ENCODE data around the gene VEGFB.
A peak's percentile ranks its signal among the peaks of the same experiment; 100 is the strongest.

The VEGFB gene

GRCh38 chr11:64276653-64277431 is 42.5 kb downstream of the VEGFB start:
- H3K27ac ChIP-seq = peak overlapping the region; percentile 0; the same call in 1 of the 2 replicates
- no peak for TF ChIP-seq CTCF (conservative IDR thresholded peaks at IDR 0.05)

- H3K27ac ChIP-seq = peak overlapping the region; percentile 2; the same call in 1 of the 2 replicates
- TF ChIP-seq CTCF (conservative IDR thresholded peaks at IDR 0.05) = no peak; the same call in 1 of the 2 replicates
These were observed 44.3 kb downstream of the VEGFB start for GRCh38 chr11:64278576-64279190.

GRCh38 chr11:64281957-64282770 is 47.8 kb downstream of the VEGFB start:
- peak overlapping the region; percentile 98; the same call in 1 of the 2 replicates for H3K27ac ChIP-seq
- no peak for TF ChIP-seq CTCF (conservative IDR thresholded peaks at IDR 0.05)

- no peak for TF ChIP-seq CTCF (conservative IDR thresholded peaks at IDR 0.05)
- H3K27ac ChIP-seq = peak overlapping the region; percentile 98
These were observed 48.7 kb downstream of the VEGFB start for GRCh38 chr11:64283092-64283491.

- peak within 1 kb of the TSS; percentile 98 for H3K27ac ChIP-seq
- no peak; the same call in 1 of the 2 replicates for TF ChIP-seq CTCF (conservative IDR thresholded peaks at IDR 0.05)
These were observed 49.9 kb downstream of the VEGFB start, which contains the start of gene BAD for GRCh38 chr11:64284048-64284961. Gene BAD, minus strand, starts transcription at chr11:64284665. Its CDS starts 297 bp downstream, at chr11:64284368.

GRCh38 chr11:64284962-64285884 is 50.8 kb downstream of the VEGFB start, which contains the start of gene GPR137:
Gene GPR137, plus strand, starts transcription at chr11:64285848. Its CDS starts 677 bp downstream, at chr11:64286525.
- H3K27ac ChIP-seq = peak within 1 kb of the TSS; percentile 98
- no peak for TF ChIP-seq CTCF (conservative IDR thresholded peaks at IDR 0.05)

Data from VCaP (cell line).